Stimulated activated naive CD8-positive, alpha-beta T cell treated with anti-CD3 and anti-CD28 coated beads, Interleukin-15, amount 100 ng/mL, for 72 hours (primary cell): ENCODE measurements around the gene NELFB.

Experiments
- ATAC-seq: fragments of 150-1000 bp; cut with Tn5 transposase; 2 replicates; pipeline ENCODE4 v1.10.0; 2021; ENCODE audit warnings: mild to moderate bottlenecking, moderate library complexity
- DNase-seq, 2 donors: peaks; one replicate each; pipeline ENCODE4 v3.0.0; 2021 to 2022
- H3K27ac Mint-ChIP-seq, 2 donors: one replicate each; pipeline ENCODE4 v1.8.0; 2022; ENCODE audit warnings: mild to moderate bottlenecking in 2 of 2, mixed read lengths in 2 of 2, moderate library complexity in 2 of 2
- H3K27me3 Mint-ChIP-seq: one replicate; pipeline ENCODE4 v1.8.0; 2022; ENCODE audit warnings: mixed read lengths
- H3K4me1 Mint-ChIP-seq: one replicate; pipeline ENCODE4 v1.8.0; 2022; ENCODE audit warnings: mild to moderate bottlenecking, mixed read lengths
- H3K4me3 Mint-ChIP-seq, 2 donors: one replicate each; pipeline ENCODE4 v1.8.0; 2022; ENCODE audit warnings: mild to moderate bottlenecking in 2 of 2, mixed read lengths in 2 of 2, moderate library complexity in 1 of 2
- H3K9me3 Mint-ChIP-seq, 2 donors: one replicate each; pipeline ENCODE4 v1.8.0; 2022; ENCODE audit warnings: mixed read lengths in 2 of 2

NELFB gene

GRCh38 chr9:137321726-137322361, 66.7 kb downstream of the NELFB start:
- Mint-ChIP-seq H3K4me1 (peaks cover 40% of the 10 kb centered on the region), H3K27ac (no peak overlapping the region), H3K4me3 (no peak overlapping the region), H3K27me3 (peaks cover 13% of the 10 kb centered on the region), H3K9me3 (peaks cover 0 to 3% of the 10 kb centered on the region in 2 donors)
- DNase-seq, result no peak
- no peak for ATAC-seq
